HL-60/S4 (cell line): ENCODE measurements around the gene GJA9.

Experiments
- in situ Hi-C: fragments of 300-500 bp; cut with MboI; formaldehyde crosslinking; loops from 2 replicates; pipeline ENCODE4 v1.14.3; 2022; ENCODE audit warnings: low sequenced_read_pairs

GJA9 gene

GRCh38 chr1:38833146-38833545, 48.2 kb downstream of the GJA9 start:
- in situ Hi-C loops, result loop anchor here (25.0 kb wide), 1 partner anchor 821 kb away; the partner anchor contains the start of genes FHL3 and UTP11

GRCh38 chr1:38832370-38832734, 49.0 kb downstream of the GJA9 start:
- in situ Hi-C loops, result loop anchor here (25.0 kb wide), 1 partner anchor 820 kb away; the partner anchor contains the start of genes FHL3 and UTP11

- in situ Hi-C loops, result loop anchor here (25.0 kb wide), 1 partner anchor 820 kb away; the partner anchor contains the start of genes FHL3 and UTP11
These were observed 49.5 kb downstream of the GJA9 start for GRCh38 chr1:38831731-38832369.

- in situ Hi-C loops, result loop anchor here (25.0 kb wide), 1 partner anchor 817 kb away; the partner anchor contains the start of genes FHL3 and UTP11
These were observed 52.0 kb downstream of the GJA9 start for GRCh38 chr1:38829368-38829767.

DNA sequence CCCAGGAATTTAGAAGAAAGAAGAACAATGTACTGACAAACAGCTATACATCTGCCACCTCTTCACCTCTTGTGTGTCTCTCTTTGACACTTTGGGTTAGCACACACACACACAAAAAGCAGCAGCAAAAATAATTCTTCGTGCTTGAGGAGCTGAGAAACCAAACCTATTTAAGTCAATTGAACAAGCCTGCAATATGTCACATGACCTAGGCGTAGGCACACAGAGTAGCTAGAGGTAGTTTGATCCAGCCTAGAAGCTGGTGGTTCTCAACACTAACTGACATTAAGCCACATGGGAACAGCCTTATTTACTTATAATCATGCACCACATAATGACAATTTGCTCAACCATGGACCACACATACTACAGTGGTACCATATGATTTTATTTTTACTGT, 54.1 kb downstream of the GJA9 start:
- in situ Hi-C loops, result loop anchor here (25.0 kb wide), 1 partner anchor 815 kb away; the partner anchor contains the start of genes FHL3 and UTP11

GRCh38 chr1:38826886-38827285, 54.5 kb downstream of the GJA9 start:
- in situ Hi-C loops, result loop anchor here (25.0 kb wide), 1 partner anchor 815 kb away; the partner anchor contains the start of genes FHL3 and UTP11

- in situ Hi-C loops, result loop anchor here (25.0 kb wide), 1 partner anchor 814 kb away; the partner anchor contains the start of genes FHL3 and UTP11
These were observed 55.1 kb downstream of the GJA9 start for GRCh38 chr1:38826262-38826661.
